Hepatic stellate cell (primary cell): ENCODE results near the gene LMOD3.

ENCODE experiments used
- DNase-seq: peaks from one replicate; pipeline ENCODE4 v3.0.0; 2011; ENCODE audit warnings: low spot score

LMOD3 gene

DNA sequence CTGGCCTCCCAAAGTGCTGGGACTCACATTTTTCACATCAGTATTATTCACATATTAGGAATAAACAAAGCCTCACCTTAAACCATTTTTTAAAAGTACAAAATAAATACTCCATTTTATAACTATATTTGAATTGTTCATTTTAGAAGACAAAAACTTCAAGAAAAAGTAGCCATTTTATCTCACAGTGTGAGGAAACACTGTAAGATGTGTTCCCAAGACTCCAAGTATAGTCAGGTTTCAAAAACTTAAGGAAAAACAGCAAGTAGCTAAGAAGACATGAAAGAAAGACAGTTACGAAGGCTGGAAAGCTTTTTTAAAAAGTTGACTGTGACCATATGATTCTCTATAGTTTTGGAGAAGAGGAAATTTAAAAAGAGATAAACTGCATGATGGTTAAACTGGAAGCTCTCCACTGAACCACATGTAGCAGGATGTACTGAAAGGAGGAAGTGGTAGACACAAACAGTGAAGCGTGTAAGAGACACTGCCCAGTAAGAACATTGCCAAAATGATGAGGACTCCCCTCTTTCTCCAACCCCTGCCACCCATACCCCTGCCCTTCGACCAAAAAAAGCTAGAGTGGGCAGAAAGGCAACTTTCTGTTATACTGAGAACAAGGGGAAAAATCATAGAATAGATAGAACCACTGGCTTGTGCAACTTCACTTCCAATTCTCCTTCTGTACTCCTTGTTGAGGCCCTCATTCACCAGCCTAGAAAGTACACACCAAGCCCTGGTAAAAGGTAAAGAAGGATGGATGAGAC, 64.0 kb downstream of the LMOD3 start:
- DNase-seq, result no peak
